LNCAP (cell line): ENCODE measurements around the gene GRM4.

Source experiments
- CTCF ChIP-seq: fragments of 450-650 bp; IDR thresholded peaks from 2 replicates; pipeline ENCODE4 v1.5.1; 2017; ENCODE audit warnings: mild to moderate bottlenecking

The GRM4 gene

GRCh38 chr6:34065466-34066217 is 80.2 kb downstream of the GRM4 start:
- no peak for TF ChIP-seq CTCF

GRCh38 chr6:34064675-34065074 is 81.2 kb downstream of the GRM4 start:
- TF ChIP-seq CTCF, result no peak

GRCh38 chr6:34063651-34064050 is 82.2 kb downstream of the GRM4 start:
- no peak for TF ChIP-seq CTCF

GRCh38 chr6:34062815-34063214 is 83.1 kb downstream of the GRM4 start:
- no peak for TF ChIP-seq CTCF

- no peak for TF ChIP-seq CTCF
Measured at GRCh38 chr6:34062156-34062555, 83.7 kb downstream of the GRM4 start.

GRCh38 chr6:34061348-34061747 is 84.5 kb downstream of the GRM4 start:
- no peak for TF ChIP-seq CTCF

GRCh38 chr6:34059914-34060313 is 86.0 kb downstream of the GRM4 start:
- TF ChIP-seq CTCF, result no peak
